HG02852 (cell line): ENCODE results near the gene CCL5.

Source experiments
- ATAC-seq: cut with Tn5 transposase; IDR thresholded peaks from one replicate; pipeline ENCODE4 v1.9.1; 2021; ENCODE audit warnings: mild to moderate bottlenecking, moderate library complexity; ENCODE audit not compliant: unreplicated experiment

CCL5 gene

GRCh38 chr17:35868737-35869136, 11.4 kb downstream of the CCL5 start, which contains the start of gene HEATR9:
Gene HEATR9 (minus strand): TSS chr17:35868891. CDS start chr17:35868742, 149 bp downstream.
- ATAC-seq = no peak

- ATAC-seq = no peak
These were observed 12.6 kb downstream of the CCL5 start for GRCh38 chr17:35867574-35867973.

- ATAC-seq = no peak
These were observed 13.7 kb downstream of the CCL5 start for GRCh38 chr17:35866341-35866950.

- ATAC-seq = no peak
These were observed 14.5 kb downstream of the CCL5 start for GRCh38 chr17:35865412-35866340.

GRCh38 chr17:35864853-35865252, 15.3 kb downstream of the CCL5 start:
- ATAC-seq = no peak

- ATAC-seq = no peak
These were observed 23.6 kb downstream of the CCL5 start for GRCh38 chr17:35856603-35857002.

GRCh38 chr17:35855965-35856364, 24.2 kb downstream of the CCL5 start:
- ATAC-seq = no peak

GRCh38 chr17:35849469-35850348, 30.5 kb downstream of the CCL5 start:
- no peak for ATAC-seq

- no peak for ATAC-seq
These were observed 32.4 kb downstream of the CCL5 start for GRCh38 chr17:35847633-35848373.

- ATAC-seq = no peak
These were observed 33.2 kb downstream of the CCL5 start for GRCh38 chr17:35847006-35847405.

GRCh38 chr17:35846055-35846809, 33.9 kb downstream of the CCL5 start:
- no peak for ATAC-seq

- no peak for ATAC-seq
These were observed 35.6 kb downstream of the CCL5 start for GRCh38 chr17:35844547-35844946.

- no peak for ATAC-seq
These were observed 36.5 kb downstream of the CCL5 start for GRCh38 chr17:35843698-35844097.

- ATAC-seq = no peak
These were observed 37.9 kb downstream of the CCL5 start for GRCh38 chr17:35842239-35842638.

GRCh38 chr17:35841505-35841904, 38.7 kb downstream of the CCL5 start:
- ATAC-seq = no peak

GRCh38 chr17:35841101-35841500, 39.1 kb downstream of the CCL5 start:
- no peak for ATAC-seq

- no peak for ATAC-seq
These were observed 55.0 kb downstream of the CCL5 start for GRCh38 chr17:35825206-35825605.
